ENCODE measurements around the gene GFAP.

The GFAP gene

DNA sequence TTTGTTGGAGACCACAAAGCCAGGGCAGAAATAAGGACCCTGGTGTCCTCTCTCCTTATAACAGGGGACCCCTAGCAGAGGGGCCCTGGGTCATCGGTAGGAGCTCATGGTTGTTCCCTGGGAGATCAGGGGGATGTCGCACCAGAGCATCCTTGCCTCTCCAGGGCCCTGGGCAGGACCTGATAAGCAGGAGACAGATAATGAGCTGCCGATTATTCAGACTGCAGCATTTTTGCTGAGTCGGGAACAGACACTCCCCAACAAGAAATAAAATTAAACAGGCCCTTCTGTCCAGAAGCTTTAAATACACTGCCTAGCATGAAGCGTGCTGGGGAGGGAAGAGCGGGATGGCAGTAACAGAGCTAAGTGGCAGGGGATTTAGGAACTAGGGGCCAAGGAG lies 15.4 kb upstream of the GFAP start:
- no peak for DNase-seq

DNA sequence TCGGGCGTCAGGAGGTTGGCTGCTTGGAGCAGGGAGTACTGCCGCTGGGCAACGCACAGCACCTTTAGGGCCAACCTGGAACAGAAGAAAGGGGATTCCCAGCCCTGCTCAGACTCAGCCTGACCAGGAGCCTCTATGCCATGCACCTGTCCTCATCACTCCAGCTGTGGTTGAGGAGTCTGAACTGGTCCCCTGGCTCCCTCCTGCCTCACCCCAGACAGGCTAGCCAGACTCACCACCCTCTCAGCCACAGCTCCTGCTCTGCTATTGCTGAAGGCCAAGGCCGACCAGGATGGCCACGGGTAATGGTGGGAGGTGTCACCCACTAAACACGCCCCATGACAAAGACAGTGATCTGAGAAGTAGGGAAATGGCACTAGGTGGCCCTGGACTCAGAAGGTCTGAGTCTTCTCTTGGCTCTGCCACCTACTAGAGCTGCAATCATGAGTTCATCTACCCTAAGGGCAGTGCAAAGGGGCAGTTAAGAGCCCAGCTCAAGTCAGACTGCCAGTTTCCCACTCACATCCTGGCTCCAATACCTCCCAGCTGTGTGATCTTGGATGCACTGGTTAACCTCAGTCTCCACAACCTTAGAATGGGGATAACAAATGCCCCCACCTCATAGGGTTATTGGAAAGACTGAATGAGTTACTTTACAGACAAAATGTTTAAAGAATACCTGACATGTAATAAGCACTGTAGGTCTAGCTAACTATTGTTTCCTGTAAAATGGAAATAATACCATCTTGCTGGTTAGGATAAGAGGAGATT lies 13.8 kb upstream of the GFAP start:
- no peak for DNase-seq

DNA sequence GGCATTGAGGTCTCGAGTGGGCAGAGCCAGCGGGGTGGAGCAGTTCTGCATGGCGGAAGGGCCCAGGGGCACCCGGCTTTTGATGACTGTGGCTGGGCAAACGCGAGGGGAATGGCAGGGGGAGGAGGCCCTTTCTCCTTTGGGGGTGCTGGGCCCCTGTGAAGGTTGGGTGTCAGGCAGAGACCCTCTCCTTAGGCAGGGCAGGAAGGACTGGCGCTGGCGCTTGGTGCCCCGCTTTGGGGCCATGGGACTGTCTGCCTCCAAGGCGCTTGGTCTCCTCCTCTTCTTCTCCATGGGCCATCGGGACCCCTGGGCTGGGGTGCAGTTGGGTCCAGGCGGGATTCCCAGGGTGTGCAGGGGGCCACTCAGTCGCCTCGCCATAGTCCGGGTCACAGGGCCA lies 12.8 kb upstream of the GFAP start:
- no peak for DNase-seq

DNA sequence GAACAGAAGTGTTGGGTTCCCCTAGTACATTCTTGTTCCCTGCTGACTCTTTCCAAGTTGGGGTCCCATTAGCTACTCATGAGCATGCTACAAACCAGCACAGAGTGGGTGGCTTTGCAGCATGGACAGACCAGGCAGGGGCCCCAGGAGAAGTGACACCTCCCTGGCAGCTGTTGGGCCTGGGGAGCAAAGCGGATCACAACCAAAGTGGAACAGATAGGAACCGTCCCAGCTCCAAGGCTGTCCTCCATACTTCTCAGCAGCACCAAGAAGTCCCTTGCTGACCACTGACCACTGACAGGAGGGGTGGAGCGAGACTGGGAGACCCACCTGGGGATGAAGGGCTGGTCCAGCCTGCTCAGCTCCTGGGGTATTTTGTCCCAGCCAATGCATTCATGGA lies 12.4 kb upstream of the GFAP start:
- DNase-seq = no peak

DNA sequence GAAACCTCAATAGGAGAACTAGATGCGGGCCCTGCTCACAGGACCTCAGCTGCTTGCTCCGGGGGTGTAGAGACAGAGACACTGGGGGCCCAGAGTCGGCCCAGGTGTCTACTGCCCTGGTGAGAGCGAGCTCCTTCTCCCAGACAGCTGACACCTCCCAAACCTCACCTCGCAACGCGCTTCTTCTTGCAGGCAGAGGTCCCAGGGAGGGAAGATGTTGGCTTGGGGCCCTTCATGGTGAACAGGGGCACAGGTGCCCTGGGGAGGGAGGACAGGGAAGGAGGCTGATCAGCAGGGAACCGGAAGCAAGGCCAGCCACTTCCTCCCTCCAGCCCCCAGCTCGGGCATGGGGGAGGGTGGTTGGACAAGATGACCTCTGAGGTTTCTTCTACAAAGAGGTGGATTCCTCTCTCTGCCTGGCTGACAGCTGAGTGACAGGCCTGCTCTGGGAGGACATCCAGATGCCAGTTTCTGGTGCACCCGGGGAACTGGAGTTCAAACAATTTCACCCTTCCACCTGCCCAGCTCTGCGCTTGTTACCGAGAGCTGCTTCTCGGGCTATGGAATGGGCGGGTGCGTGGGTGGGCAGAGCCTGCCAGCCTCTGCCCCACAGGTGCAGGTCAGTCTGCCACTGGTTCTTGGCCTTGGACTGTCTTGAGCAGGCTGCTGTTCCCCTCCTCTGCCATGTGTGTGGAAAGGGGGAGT lies 11.7 kb upstream of the GFAP start:
- no peak for DNase-seq

DNA sequence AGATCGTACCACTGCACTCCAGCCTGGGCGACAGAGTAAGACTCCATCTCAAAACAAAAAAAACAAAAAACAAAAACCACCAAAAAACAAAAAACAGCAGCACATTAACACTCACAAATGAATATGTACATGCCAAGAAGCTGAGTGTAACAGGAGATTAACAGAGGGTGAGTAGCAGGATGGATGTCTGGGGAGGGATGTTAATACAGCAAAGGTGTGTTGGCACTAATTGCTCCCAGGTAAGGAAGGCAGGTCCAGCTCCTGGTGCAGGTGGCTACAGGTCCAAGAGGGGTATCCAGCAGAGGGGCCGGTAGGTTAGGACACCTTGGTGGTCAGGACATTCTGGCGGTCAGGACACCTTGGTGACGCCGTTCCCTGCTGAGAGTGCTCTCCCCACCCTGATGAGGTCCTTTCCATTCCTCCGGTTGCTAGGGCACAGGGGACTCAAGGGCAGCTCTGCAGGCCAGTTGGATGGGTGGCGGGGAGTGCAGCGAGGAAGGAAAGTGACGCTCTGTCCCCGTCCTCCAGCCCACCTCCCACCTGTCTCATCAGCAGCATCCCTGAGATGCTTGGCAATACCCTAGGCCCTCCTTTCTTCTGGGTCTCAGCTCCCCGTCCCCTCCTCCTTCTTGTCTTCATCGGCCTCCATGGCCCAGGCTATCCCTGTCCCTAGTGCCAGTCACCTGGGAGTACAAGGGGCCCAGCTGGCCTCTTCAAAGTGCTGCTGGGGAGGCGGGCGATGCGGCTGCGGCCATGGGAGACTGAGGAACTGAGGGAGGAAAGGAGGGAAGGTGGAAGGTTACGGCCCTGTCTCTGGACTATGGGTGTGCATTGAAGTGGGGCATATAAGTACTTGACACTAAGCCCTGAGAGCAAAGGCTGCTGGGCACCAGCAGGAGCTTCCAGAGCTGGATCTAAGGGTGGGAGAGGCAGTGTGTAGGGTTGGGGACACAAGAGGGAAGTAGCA lies 10.7 kb upstream of the GFAP start:
- DNase-seq = no peak

DNA sequence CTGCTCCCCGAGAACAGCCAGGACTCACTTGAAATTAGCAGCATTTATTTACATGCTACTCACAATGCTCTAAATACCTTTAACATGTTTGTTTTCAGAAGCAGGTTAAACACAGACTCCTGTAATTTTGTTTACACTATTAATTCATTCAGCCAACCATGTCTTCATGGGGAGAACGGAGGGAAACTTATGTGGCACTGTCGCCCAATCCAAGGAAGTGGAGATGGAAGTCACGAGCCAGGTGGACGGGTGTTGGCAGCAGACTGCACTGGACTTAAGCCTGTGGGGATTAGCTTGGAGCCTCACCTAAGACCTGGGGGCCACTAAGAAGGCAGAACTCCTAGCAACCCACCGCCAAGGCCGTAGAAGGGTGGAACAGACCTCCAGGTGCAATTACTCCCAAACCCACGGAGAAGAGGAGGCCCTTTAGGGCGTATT lies 8.8 kb upstream of the GFAP start:
- no peak for DNase-seq

DNA sequence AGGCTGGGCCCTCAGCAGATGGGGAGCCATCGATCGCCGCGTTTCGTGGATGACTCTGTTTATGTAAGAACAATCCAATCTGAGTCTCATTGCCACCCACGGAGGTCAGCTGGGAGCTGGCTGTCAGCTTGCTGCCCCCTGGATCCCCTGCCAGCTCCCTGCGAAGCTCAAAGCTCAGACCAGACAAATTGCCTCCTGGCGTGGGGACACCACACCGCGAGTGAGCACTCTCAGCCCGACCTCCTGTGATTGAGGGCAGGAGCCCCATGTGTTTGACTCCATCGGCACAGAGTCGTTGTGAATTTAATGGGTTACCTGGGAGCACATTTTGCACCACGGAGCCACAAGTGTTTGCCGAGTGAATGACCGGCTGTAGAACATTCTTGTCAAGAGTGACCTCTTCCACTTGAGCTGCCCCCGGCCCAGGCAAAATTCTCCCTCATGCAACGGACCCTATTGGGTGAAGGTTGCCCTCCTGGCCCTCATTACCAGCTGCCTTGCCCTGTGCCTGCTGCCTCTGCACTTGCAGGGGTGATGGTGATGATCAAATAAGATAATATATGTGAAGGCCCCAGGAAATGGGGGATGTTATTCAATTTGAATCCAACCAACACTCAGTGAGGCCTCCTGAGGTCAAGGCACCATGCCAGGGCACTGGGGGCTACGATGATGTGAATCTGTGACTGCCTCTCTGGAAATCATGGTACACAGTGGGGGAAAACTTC lies 7.6 kb upstream of the GFAP start:
- no peak for DNase-seq

DNA sequence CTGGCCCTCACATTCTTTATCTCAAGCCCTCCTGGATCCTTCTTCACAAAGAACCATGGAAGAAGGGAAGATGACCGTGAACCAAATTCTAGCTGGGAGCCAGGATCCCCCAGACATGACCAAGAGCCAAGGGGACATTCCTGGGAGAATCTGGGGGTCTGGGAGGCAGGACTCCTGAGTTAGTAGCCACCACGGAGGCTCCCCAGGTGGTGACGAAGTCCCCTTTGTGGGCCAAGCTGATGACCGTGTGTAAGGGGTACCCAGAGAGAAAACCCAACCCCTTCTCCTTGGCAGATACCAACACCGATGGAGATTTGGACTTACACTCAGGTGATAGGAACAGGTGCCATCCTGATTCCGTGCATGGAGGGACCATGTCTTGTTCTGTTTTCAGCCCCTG lies 6.8 kb upstream of the GFAP start:
- no peak for DNase-seq

DNA sequence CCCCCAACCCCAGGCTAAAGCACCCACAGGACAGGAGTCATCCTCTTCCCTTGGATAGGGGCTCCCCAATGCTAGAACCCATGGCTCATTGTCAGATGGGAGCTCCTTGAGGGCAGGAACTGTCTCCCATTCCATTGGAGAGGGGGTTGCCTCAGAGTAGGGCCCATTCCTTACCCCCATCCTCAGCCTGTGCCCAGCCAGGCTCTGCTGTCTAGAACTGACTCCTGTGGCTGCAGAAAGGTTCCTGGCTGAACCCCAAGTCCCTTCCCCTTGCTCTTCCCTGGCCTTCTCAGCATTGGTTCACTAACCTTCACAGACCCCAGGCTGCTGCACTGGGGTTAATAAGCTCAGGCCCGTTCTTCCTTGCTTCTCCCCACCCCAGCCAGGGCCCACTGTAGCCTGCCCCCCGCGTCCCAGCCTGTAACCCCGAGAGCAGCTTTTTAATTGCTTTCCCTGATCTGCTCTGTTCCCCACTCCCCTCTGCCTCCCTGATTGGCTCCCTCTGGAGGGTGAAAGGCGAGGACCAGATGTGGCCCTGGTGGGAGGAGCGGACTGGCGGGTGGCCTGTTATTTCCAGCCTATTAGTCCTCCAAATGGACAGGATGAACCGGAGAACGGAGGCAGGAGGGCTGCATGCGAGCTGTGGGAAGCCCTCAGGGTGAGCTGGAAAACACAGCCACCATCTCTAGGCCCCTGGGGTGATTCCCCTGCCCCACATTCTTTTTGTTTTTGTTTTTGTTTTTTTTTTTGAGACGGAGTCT lies 6.0 kb upstream of the GFAP start:
- DNase-seq = no peak

DNA sequence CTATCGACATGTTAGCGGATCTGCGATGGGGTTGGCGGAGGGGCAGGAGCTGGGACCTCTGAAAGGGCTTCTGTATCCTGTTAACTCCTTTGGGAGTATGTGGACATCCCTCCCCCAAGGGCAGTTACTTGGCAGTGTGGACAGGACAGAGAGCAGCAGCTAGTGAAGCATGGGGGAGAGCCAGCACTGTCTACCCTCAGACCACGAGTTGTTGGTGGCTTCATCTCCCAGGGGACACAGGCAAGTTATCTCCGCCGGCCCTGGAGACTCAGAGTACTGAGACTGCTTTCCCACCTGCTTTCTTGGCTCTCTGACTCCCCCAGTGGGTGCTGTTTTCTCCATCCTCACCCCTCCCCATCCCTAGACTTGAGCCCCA lies 5.3 kb upstream of the GFAP start:
- DNase-seq = no peak

DNA sequence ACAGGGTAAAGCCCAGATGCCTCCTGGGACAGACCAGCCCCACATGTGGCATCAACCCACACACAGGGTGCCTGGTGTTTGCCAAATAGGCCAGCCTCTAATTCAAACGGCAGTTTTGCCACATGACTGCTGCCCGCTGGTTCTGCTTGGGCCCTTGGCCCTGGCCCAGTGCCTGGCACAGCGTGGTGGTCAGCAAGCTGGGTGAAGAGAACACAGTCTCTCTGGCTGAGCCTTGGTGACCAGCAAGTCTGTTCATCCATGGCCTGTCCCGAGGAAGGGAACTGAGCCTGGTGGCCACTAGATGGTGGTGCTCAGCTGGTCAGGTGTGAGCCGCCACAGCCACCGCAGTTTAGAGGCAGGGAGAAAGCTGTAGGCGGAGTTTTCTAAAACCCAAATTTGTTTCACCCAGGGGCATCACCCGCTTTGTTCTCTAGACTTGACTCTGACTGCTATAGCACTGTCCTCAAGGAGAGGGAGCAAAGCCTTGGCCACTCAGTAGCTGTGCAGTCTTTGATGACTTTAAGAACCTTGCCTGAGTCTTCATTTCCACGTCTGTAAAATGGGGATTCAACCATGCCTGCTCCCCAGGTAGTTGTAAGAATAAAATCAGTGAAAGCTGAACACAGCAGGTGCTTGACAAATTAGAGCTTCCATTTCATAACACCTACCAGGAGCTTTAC lies 4.7 kb upstream of the GFAP start:
- DNase-seq = peak; percentile 60 to 76

DNA sequence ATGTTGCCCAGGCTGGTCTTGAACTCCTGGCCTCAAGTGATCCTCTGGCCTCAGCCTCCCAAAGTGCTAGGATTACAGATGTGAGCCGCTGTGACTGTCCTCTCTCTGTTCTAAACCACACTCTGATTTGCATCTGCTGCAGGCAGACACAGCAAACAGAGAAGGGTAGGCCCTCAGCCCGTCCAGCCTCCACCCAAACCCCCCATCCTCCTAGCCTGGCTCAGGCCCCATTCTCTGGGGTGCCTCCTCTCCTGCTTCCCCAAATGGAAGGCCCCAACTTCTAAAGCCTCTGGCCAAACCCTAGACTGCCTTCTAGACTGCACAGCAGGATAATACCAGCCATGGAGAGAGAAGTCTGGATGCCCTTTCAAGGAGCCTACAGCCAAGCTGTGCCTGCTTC lies 4.1 kb upstream of the GFAP start:
- DNase-seq = no peak

DNA sequence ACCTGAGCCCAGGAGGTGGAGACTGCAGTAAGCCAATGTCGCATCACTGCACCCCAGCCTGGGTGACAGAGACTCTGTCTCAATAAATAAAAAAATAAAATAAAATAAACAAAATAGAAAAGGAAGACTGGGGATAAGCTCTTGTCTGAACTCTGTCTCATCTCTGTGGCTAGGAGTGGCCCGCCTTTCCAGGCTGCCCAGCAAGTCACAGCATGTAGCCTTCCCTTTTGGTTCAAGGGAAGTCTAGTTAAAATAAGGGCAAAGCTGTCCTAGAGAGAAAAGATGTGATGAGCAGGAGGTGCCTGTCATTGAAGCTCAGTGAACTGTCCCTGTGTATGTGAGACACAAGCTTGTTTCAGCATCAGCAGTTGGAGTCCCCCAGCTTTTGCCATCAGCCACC lies 2.7 kb upstream of the GFAP start:
- DNase-seq = no peak

DNA sequence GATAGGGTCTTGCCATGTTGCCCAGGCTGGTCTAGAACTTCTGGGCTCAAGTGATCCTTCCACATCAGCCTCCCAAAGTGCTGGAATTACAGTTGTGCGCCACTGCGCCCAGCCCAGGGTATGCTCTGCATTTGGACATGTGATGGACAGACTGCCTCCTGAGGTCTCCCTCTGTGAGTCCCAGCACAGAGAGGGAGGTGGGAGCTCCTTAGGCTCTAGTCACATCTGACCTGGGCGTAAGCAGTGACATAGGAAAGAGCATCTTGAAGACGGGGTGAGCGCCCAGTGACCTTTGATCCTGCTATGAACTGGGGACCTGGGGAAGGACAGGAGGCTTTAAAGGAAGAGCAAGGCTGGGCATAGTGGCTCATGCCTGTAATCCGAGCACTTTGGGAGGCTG lies 2.2 kb upstream of the GFAP start:
- DNase-seq = no peak

DNA sequence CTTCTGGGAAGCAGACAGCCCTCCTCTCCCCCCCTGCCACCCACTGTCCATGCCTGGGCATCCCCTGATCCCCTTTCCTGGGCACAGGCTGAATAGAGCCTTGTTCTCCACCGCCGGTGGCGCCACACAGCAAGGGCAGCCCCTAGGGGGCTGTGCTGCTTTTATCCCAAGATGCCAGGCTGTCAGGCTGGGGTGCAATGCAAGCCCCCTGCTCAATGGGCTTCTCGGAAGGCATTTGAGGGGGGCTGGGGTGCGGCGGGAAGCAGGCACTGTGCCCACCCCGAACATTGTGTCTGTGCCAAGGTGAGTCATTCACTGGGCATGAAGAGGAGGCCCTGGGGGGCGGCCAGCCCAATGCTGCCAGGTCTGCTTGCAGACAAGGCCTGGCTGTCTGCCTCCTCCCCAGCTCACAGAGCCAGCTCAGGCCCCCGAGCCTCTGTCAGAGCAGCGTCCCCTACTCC lies 1.5 kb upstream of the GFAP start:
- DNase-seq = no peak

DNA sequence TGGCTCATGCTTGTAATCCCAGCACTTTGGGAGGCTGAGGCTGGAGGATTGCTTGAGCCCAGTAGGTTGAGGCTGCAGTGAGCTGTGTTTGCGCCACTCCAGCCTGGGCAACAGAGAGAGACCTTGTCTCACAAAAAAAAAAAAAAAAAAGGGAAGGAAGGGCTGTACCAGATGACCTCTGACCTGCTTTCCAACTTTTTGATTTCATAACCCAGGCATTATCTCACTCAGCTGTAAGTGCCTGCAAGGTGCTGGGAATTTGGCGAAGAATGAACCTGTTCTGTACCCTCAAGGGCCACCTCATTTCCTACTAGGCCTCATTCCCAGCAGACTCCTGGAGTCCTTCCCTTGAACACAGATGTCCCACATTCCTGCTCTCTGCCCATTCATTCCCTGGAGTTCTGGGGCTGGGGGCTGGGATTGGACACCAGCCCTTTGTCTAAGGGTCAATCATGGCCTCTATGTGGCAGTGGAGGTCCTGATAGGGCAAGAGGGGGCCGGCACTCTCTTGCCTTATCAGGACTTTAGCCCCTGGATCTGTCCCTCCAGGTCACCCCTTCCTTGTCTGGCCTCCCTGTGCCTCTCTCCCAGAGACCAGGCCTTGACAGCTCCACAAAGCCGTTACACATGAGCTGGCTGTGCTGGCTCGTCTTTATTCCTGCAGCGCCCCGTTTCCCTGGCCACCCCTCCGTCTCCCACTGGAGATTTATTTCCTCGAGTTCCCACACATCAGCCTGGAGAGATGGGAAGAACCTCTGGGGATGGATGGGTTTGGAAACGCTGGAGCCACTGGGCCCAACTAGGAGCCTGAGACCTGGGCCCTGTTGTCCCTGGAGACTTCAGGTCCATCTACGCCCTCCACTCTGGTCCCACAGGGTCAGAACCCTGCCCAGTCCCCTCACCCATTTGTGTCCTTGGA lies 821 bp upstream of the GFAP start:
- peak; percentile 53 to 61 for DNase-seq

DNA sequence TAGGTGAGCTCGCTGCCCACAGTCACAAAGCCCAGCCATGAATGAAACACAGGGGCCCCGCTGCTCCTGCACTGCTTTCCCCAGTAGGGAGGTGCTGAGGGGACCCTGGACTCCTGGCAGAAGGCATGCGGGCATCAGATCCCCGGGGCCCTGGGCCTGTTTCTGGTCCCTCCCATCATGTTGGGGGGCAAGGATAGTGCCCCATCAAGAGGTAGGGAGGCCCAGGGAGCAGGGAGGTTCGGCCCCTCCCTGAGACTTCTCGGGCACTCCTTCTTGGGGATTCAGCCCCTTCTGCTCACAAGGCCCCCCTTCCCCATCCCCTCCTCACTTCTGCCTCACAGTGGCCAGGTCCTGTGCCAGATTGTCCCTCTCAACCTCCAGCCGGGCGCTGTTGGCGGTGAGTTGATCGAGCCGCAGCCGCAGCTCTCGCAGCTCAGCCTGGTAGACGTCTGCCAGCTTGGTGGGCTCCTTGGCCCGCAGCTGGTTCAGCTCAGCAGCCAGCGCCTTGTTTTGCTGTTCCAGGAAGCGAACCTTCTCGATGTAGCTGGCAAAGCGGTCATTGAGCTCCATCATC lies 515 bp downstream of the GFAP start:
- DNase-seq = no peak

DNA sequence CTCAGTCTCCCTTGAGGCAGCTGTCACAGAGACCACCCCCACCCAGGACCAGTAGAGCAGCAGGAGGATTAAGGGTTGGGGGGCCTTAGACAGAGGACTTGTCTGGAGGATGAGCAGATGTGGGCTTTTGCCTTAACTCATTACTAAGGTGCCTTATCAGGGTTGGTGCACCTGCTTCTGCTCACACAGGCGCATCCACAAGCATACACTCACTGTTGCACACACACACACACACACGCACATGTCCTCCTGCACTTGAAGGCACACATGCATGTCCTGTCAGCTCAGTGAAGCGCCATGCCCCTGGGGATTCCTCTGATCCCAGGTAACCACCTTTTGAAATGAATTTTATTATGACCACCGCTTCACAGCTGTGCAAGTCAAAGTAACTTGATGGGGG lies 1.2 kb downstream of the GFAP start:
- no peak for DNase-seq

DNA sequence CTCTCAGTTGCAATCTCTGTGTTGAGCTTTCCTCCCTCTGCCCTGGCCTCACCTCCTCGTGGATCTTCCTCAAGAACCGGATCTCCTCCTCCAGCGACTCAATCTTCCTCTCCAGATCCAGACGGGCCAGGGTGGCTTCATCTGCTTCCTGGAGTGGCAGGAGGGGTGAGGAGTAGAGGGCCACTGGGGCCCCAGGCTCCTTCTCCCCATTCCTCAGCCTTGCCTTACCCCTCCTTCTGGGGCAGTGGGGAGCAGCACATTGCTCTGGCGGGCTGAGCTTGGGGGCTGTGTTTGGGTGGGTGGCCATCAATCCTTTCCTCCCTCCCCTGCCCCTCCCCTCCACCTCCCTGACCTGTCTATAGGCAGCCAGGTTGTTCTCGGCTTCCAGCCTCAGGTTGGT lies 1.6 kb downstream of the GFAP start:
- no peak for DNase-seq

Measured in inflammatory macrophage treated with lipopolysaccharide for 1 hour (primary cell).